Measurements from ENCODE around the gene NHSL2. TPM values are rescaled to one million over a fixed set of nuclear protein-coding genes. Genes with fewer than 3 reads are reported as not detected.

NHSL2 gene
- total RNA-seq, 4 donors from 2014 or later, result 16.2 to 26.5 (median 23.0) TPM

DNA sequence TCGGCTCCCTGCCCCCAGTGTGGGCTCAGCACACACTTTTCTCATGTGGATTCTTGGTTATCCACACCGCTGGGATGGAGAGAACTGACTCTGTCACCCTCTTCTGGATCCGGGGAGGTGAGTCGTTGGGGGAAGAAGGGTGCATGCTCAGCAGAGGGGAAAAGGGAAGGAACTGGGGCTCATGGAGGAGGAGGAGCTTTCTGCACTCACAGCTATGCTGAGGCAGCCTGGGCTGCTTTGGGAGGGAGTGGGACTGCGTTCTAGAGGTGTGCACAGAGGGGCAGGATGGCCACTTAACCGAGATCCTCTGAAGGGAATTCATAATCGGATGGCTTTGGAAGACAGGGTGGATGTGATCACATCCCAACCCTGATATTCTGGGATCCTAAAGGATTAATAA lies 169.5 kb downstream of the NHSL2 start:
- Histone ChIP-seq H3K4me3 (peak overlapping the region in 1 of 4 donors; percentile 24), H3K27ac (peak overlapping the region in 1 of 4 donors; percentile 54)

DNA sequence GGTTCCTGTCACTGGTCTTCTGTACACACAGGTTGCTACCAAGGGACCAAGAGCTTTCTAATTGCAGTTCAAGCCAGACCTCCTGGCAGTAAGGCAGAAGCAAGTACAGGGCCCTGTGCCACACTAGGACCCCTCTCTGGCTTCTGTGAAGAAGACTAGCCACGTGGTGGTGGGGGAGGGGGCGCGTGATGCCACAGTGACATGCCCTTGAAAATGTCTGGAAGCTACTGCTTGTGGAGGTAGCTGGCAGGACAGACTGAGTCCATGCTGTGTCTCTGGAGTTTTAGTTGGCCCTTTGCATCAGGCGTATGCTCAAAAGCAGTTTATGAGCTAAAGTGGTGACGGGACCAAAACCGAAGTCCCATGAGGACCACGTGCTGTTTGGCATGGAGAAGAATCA lies 170.2 kb downstream of the NHSL2 start:
- peaks cover 0 to 7% (median 0%) of the 10 kb centered on the region in 4 donors for H3K4me1 ChIP-seq
- no peak overlapping the region for H3K27ac ChIP-seq
- H3K36me3 ChIP-seq, result no peaks in the 10 kb centered on the region
- TF ChIP-seq, protein P1, sequence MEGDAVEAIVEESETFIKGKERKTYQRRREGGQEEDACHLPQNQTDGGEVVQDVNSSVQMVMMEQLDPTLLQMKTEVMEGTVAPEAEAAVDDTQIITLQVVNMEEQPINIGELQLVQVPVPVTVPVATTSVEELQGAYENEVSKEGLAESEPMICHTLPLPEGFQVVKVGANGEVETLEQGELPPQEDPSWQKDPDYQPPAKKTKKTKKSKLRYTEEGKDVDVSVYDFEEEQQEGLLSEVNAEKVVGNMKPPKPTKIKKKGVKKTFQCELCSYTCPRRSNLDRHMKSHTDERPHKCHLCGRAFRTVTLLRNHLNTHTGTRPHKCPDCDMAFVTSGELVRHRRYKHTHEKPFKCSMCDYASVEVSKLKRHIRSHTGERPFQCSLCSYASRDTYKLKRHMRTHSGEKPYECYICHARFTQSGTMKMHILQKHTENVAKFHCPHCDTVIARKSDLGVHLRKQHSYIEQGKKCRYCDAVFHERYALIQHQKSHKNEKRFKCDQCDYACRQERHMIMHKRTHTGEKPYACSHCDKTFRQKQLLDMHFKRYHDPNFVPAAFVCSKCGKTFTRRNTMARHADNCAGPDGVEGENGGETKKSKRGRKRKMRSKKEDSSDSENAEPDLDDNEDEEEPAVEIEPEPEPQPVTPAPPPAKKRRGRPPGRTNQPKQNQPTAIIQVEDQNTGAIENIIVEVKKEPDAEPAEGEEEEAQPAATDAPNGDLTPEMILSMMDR (IDR thresholded peaks at IDR 0.05), result no peak
- TF ChIP-seq EP300 (IDR thresholded peaks at IDR 0.05) (no peak), POLR2A (IDR thresholded peaks at IDR 0.05) (no peak)
- 84 to 95% methylated on average over 7 of the region's 7 CpGs for WGBS, 2 donors
- DNase-seq (ENCODE audit: low spot score in 2 of 2), result no peak
- no peaks in the 10 kb centered on the region for H3K27me3 ChIP-seq
- H3K9me3 ChIP-seq, result no peaks in the 10 kb centered on the region
- peak overlapping the region in 1 of 4 donors; percentile 18 for H3K4me3 ChIP-seq

More for the DNA sequence above, 169.5 kb downstream of the NHSL2 start:
- peaks cover 0 to 7% (median 0%) of the 10 kb centered on the region in 4 donors for H3K4me1 ChIP-seq
- WGBS, 2 donors, result 72% methylated on average over 3 to 7 of the region's 7 CpGs
- H3K27me3 ChIP-seq, result no peaks in the 10 kb centered on the region
- no peaks in the 10 kb centered on the region for H3K9me3 ChIP-seq
- DNase-seq (ENCODE audit: low spot score in 2 of 2), result no peak
- H3K36me3 ChIP-seq, result no peaks in the 10 kb centered on the region
- TF ChIP-seq, protein P1 (IDR thresholded peaks at IDR 0.05), result no peak
- TF ChIP-seq POLR2A (IDR thresholded peaks at IDR 0.05) (no peak), EP300 (IDR thresholded peaks at IDR 0.05) (no peak)

- DNase-seq (ENCODE audit: low spot score in 2 of 2), result no peak
- Histone ChIP-seq H3K36me3 (no peaks in the 10 kb centered on the region), H3K27ac (no peak overlapping the region), H3K9me3 (no peaks in the 10 kb centered on the region), H3K27me3 (no peaks in the 10 kb centered on the region), H3K4me3 (peak overlapping the region in 1 of 4 donors; percentile 18), H3K4me1 (peaks cover 0 to 7% (median 0%) of the 10 kb centered on the region in 4 donors)
- 65 to 74% methylated on average over 7 to 12 of the region's 12 CpGs for WGBS, 2 donors
- TF ChIP-seq POLR2A (IDR thresholded peaks at IDR 0.05), result no peak
- TF ChIP-seq, protein P1 (IDR thresholded peaks at IDR 0.05), result no peak
- no peak for TF ChIP-seq EP300 (IDR thresholded peaks at IDR 0.05)
These were observed 171.1 kb downstream of the NHSL2 start for GRCh38 chrX:72081605-72082320.

GRCh38 chrX:72083291-72083690 lies 172.6 kb downstream of the NHSL2 start:
- no peak overlapping the region for H3K27ac ChIP-seq
- WGBS, 2 donors, result 89 to 95% methylated on average over 2 of the region's 2 CpGs
- H3K27me3 ChIP-seq, result no peaks in the 10 kb centered on the region
- DNase-seq (ENCODE audit: low spot score in 2 of 2), result no peak
- no peak for TF ChIP-seq EP300 (IDR thresholded peaks at IDR 0.05)
- TF ChIP-seq POLR2A (IDR thresholded peaks at IDR 0.05), result no peak
- TF ChIP-seq, protein P1 (IDR thresholded peaks at IDR 0.05), result no peak
- no peak overlapping the region for H3K4me3 ChIP-seq
- no peaks in the 10 kb centered on the region for H3K9me3 ChIP-seq
- H3K36me3 ChIP-seq, result no peaks in the 10 kb centered on the region
- H3K4me1 ChIP-seq, result peaks cover 0 to 7% (median 0%) of the 10 kb centered on the region in 4 donors

DNA sequence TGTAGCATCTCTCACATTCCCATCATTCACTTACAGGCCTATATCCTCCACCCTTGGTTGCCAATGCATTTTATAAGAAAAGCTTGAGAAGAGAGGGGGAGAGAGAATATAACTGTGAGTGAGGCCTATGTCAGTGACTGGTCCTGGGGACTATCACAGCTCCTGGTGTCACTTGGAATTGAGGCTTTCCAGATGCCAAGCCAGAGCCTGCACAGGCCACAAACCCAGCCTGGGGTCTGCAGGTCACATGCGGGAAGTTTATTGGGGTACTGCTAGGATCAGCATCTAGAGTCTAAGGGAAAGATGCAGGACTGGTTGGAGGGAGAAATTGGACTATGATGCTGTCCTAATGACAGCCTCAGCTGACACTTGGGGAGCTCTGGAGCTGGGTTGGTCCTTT lies 173.5 kb downstream of the NHSL2 start:
- Histone ChIP-seq H3K36me3 (no peaks in the 10 kb centered on the region), H3K9me3 (no peaks in the 10 kb centered on the region), H3K4me3 (no peak overlapping the region), H3K4me1 (peaks cover 0 to 5% (median 0%) of the 10 kb centered on the region in 4 donors), H3K27ac (no peak overlapping the region), H3K27me3 (peaks cover 0 to 2% of the 10 kb centered on the region in 2 donors)
- no peak for DNase-seq (ENCODE audit: low spot score in 2 of 2)
- 100% methylated on average over 1 of the region's 1 CpG for WGBS, 2 donors
- no peak for TF ChIP-seq EP300 (IDR thresholded peaks at IDR 0.05)
- TF ChIP-seq POLR2A (IDR thresholded peaks at IDR 0.05), result no peak
- TF ChIP-seq, protein P1 (IDR thresholded peaks at IDR 0.05), result no peak
